IPS-NIHi7 (cell line): ENCODE results near the gene SART3.
"Not testable (repeated sequence)": the region's sequence is repeated elsewhere in the genome, so short reads cannot be mapped to it uniquely, and the experiment has no call there.

Experiments used
- DNase-seq: peaks from one replicate; pipeline ENCODE4 v3.0.0; 2012; ENCODE audit warnings: mixed read lengths; ENCODE audit errors: extremely low spot score

The SART3 gene

DNA sequence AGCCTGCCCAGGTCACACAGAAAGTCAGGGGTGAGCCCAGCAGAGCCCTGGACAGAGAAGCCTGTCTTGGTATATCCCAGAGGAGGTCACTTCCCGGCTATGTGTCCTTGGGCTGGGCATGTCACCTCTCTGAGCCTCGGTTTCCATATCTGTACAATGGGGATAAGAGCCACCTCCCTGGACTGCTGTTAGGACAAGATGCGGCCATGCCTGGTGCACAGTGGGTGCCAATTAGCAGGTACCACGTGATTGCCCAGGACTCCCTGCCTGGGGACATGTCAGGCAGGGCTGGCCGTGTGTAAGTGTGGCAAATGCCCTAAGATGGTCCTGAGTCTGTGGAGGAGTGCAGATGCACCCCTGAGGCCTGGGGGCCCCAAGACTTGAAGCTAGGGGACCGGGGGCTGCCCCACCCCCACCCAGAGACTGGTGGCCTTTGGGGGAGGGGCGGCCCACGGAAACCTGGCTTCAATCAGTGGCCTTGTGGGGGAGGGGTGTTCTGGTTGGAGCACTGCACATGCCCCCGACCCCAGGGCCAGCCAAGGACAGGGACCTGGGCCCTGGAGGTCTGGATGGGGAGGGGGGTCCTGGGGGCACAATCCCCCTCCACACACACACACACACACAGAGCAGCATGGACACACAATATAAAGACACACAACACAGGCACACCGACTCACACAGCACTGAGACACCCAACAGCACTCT is 36.0 kb upstream of the SART3 start:
- no peak for DNase-seq

- DNase-seq: no peak
Measured at GRCh38 chr12:108595711-108596647, 35.0 kb upstream of the SART3 start.

DNA sequence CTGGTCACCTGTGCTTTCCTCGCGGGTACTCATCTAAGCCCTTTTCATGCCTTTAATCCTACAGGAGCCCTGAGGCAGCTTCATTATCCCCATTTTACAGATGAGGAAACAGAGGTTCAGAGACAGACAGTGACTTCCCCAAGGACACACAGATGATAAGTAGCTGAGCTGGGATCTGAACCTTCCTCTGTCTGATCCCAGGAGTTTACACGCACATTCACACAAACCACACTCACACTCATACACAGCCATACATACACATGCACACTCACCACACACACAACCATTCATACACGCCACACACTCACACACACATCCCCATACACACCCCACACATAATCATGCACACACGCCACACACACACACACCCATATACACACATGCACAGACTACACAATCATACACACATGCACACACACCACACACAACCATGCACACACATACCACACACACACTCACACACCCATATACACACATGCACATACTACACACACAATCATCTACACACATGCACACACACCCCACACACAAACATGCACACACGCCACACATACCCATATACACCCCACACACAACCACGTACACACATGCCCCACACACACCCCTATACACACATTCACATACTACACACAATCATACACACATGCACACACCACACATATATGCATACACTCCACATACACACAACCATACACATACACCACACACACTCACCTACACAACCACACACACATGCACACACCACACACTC is 34.2 kb upstream of the SART3 start:
- no peak for DNase-seq

DNA sequence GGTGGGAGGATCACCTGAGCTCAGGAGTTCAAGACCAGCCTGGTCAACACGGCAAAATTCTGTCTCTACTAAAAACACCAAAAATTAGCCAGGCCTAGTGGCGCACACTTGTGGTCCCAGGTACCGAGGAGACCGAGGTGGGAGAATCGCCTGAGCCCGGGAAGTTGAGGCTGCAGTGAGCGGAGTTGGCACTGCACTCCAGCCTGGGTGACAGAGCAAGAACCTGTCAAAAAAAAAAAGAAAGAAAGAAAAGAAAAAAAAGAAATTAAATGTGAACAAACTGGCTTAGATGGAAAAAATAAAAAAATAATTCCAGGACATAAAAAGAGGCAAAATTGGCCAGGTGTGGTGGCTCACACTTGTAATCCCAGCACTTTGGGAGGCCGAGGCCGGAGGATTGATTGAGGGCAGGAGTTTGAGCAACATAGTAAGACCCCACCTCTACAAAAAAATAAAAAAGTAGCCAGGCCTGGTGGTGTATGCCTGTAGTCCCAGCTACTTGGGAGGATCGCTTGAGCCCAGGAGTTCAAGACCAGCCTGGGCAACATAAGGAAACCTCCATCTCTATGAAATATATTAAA is 33.4 kb upstream of the SART3 start:
- no peak for DNase-seq

GRCh38 chr12:108592033-108592909 is 31.3 kb upstream of the SART3 start:
- DNase-seq: no peak

DNA sequence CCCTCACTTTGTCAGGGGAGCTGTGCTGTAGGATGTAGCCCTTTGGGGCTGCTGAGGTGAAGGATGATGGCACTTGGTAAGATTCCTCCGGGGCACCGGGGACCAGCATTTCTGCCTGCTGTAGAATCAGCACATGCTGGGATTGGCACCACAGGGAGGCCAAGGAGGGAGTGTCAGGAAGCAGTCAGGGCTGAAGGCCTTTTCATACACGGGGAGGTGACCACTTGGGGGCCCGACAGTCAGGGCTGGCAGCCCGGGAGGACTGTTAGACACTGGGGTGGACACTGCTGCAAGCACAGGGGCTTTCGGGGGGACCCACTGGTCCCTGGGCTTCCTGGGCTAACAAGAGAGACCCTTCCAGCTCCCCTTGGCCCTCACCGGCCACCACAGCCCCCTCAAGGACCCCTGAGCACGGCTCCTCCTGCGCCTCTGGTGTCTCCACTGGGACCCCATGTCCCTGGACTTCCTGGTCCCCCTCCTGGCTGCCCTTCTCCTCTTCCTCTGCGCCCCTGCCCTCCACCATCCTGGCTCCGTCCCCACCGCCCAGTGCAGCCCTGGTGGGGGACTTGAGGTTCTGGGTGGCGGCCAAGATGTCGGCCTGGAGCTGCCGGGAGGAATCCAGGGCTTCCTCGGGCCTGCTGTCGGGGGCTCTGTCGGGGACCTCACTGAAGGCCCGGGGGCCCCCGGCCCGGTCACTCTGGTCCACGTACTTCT is 30.5 kb upstream of the SART3 start:
- DNase-seq: no peak

- not testable (repeated sequence) for DNase-seq
Measured at GRCh38 chr12:108590463-108590862, 29.5 kb upstream of the SART3 start.

GRCh38 chr12:108589840-108590229 is 28.9 kb upstream of the SART3 start:
- DNase-seq: no peak

- no peak for DNase-seq
Measured at GRCh38 chr12:108589028-108589839, 28.3 kb upstream of the SART3 start.

DNA sequence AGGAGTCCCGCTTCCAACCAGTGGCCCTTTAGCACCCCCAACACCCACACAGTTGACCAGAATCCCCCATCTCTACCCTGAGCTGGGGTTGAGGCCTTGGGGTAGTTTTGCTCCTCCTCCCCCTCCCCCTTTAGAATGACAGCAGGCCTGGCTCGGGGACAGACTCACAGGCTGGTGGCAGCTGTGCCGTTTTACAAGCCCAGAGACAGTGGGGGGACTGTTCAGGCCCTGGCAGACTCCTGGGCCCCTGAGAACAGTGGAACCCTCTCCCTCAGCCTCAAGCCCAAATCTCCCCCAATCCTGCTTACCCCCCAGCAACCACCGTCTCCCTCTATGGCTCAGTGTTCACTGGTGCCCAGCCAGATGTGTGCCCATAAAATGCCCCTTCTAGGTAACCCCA is 26.9 kb upstream of the SART3 start:
- DNase-seq: no peak

DNA sequence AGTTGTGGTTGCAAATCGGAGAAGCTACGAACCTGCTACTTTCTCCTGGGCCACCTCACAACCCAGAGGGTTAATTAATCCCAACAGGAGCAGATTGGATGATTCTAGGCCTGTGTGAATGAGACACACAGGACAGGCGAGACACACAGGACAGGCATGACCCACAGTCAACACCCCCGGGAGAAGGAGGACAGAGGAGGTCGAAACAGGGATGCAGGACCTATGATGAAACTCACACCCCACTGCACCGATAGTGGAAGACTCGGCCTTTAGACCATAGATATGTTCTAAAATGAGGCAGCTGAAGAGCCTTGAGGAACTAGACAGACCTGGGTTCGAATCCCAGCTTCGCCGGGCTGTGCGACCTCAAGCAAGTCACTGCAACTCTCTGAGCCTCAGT is 25.3 kb upstream of the SART3 start:
- DNase-seq: no peak

- DNase-seq: no peak
Measured at GRCh38 chr12:108585864-108586263, 24.9 kb upstream of the SART3 start.

GRCh38 chr12:108584456-108585065 is 23.6 kb upstream of the SART3 start:
- no peak for DNase-seq

DNA sequence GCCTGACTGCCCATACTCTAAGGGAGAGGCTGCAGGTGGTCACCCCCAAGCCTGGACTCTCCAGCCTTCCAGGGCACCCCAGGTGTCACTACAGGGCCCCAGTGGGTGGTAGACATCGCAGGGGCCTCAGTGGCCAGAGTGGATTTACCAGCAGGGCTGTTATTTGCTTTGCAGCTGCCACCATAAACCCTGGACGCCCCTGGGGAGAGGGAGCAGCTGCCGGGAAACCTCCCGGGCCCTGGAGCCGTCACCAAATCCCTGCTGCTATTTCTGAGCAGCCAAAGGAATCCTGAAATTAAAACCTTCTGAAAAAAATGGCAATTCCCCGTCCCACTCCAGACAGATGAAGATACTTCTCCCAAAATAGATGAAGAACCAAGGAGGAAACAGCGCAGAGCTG is 23.0 kb upstream of the SART3 start:
- DNase-seq: no peak

DNA sequence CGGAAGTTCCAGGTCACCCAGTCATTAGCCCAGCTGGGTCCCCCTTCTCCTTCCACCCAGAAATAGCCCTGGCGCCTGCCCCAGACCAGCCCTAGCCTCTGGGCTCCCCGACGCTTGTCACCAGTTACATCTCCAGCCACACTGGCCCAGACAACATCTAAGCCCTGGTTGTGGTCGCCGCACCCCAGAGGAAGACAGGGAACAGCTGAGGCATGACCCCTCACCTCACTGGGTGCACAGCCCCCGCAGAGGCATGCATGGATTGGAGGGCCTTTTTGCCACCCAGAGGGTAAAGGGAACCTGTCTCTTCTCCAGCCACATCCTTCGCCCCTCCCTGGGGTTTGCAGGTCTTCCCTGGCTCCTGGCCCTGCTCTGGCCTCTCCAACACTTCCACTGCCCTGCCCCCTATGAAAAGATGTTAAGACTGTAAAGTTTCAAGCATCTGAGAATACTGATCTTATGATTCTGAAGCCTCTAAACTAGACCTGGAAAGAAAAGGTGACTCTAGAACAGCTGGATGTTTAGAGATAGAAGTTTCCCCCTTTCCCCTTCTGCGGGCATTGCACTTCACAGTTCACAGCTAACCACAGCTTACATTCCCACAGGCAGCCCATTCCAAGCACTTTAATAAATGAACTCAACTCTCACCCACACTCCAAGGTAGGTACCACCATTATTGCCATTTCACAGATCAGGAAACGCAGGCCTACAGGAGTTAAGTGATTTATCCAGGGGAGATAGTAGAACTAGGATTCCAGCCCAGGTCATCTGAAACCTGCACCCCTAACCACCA is 22.2 kb upstream of the SART3 start:
- no peak for DNase-seq

DNA sequence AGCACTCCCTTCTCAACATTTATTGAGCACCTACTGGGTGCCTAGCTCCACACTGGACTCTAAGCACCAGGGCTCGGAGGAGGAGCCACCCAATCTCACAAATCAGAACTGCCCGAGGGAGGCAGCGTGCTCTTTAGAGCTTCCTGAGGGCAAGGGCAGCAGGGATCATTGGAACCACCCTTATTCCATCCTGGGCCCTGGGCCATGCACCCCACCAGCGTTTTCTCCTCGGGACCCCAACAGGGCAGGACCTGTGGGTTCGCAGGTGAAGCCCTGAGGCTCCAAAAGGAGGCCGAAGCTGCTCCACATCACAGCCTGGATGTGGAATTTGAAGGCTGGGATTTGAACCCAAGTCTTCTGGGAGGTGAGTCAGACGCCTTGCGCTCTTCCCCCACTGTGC is 21.5 kb upstream of the SART3 start:
- no peak for DNase-seq

- DNase-seq: no peak
Measured at GRCh38 chr12:108581311-108582227, 20.6 kb upstream of the SART3 start.
